ENCODE results near the gene ADH6.

The ADH6 gene

DNA sequence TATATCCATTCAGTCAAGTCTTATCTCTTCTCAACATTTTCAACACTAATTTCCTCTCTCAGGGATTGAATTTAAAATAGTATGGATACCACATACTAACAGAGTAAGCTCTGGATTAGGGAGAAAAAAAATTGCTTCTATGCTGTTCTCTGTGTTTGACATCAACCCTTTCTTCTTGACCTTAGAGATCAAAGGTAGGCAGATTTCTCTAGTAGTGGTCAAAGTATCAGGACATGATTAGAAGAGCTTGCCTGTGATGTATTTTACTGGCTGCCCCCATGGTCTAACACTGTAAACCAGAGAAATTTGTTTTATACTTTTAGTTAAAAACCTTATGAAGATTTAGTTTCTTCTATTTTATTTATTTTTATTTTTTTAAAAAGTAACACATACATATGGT is 8.3 kb downstream of the ADH6 start:
- Histone ChIP-seq H3K27me3 (no peaks in the 10 kb centered on the region), H3K9me3 (no peaks in the 10 kb centered on the region), H3K36me3 (no peaks in the 10 kb centered on the region), H3K27ac (peak overlapping the region; percentile 71 to 74), H3K4me3 (no peak overlapping the region), H3K4me1 (peaks cover 0 to 41% (median 3%) of the 10 kb centered on the region in 4 donors)
- no peak for DNase-seq
- TF ChIP-seq, protein P1, sequence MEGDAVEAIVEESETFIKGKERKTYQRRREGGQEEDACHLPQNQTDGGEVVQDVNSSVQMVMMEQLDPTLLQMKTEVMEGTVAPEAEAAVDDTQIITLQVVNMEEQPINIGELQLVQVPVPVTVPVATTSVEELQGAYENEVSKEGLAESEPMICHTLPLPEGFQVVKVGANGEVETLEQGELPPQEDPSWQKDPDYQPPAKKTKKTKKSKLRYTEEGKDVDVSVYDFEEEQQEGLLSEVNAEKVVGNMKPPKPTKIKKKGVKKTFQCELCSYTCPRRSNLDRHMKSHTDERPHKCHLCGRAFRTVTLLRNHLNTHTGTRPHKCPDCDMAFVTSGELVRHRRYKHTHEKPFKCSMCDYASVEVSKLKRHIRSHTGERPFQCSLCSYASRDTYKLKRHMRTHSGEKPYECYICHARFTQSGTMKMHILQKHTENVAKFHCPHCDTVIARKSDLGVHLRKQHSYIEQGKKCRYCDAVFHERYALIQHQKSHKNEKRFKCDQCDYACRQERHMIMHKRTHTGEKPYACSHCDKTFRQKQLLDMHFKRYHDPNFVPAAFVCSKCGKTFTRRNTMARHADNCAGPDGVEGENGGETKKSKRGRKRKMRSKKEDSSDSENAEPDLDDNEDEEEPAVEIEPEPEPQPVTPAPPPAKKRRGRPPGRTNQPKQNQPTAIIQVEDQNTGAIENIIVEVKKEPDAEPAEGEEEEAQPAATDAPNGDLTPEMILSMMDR (IDR thresholded peaks at IDR 0.05): no peak
- intact Hi-C loops (cut with DNase I; ENCODE audit: low total_unique reads): no loop called here

DNA sequence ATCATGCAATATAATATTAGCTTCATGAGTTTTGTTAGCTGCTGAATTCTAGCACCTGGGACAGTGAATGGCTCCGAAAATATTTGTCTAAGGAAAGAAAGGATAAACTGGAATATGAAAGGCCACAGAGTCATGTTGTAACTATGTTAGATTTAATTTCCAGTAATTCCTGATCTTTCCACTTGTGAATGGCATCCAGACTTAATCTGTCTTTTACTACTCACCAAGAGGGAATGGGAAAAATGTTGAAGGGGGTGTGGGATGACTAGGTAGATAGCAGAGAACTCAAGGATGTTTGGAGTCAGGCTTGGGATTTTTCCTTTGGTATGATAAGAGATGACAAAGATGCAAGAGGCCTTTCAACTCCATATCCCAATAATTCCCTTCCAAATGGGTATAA is 9.4 kb downstream of the ADH6 start:
- intact Hi-C loops (cut with DNase I; ENCODE audit: low total_unique reads): no loop called here
- Histone ChIP-seq H3K36me3 (no peaks in the 10 kb centered on the region), H3K4me1 (peaks cover 0 to 52% (median 9%) of the 10 kb centered on the region in 4 donors), H3K27me3 (no peaks in the 10 kb centered on the region), H3K27ac (peak overlapping the region; percentile 71 to 74), H3K9me3 (no peaks in the 10 kb centered on the region), H3K4me3 (no peak overlapping the region)
- no peak for DNase-seq
- TF ChIP-seq, protein P1 (IDR thresholded peaks at IDR 0.05): no peak

DNA sequence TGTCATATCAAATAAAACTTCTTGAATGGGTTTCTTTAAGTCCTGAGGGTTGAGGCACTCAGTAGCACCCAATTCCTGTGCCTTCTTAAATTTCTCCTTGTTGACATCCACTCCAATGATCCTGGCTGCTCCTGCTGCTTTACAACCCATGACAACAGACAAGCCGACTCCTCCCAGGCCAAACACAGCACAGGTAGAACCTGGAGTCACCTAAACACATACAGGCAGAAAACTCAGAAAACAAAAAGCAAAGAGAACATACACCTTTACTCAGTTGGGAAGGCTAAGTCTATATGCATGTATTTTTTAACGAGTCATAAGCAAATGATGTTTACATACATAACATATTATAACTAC is 10.3 kb downstream of the ADH6 start:
- TF ChIP-seq, protein P1 (IDR thresholded peaks at IDR 0.05): no peak
- H3K4me1 ChIP-seq: peaks cover 0 to 56% (median 11%) of the 10 kb centered on the region in 4 donors
- no peaks in the 10 kb centered on the region for H3K9me3 ChIP-seq
- no peaks in the 10 kb centered on the region for H3K36me3 ChIP-seq
- intact Hi-C loops (cut with DNase I; ENCODE audit: low total_unique reads): no loop called here
- H3K4me3 ChIP-seq: no peak overlapping the region
- peak overlapping the region; percentile 71 to 74 for H3K27ac ChIP-seq
- H3K27me3 ChIP-seq: no peaks in the 10 kb centered on the region
- DNase-seq: no peak

GRCh38 chr4:99207911-99208718 is 10.9 kb downstream of the ADH6 start:
- no peaks in the 10 kb centered on the region for H3K27me3 ChIP-seq
- peaks cover 0 to 62% (median 15%) of the 10 kb centered on the region in 4 donors for H3K4me1 ChIP-seq
- no peak for DNase-seq
- no peak overlapping the region for H3K4me3 ChIP-seq
- H3K36me3 ChIP-seq: no peaks in the 10 kb centered on the region
- H3K9me3 ChIP-seq: no peaks in the 10 kb centered on the region
- H3K27ac ChIP-seq: peak overlapping the region; percentile 71 to 74
- intact Hi-C loops (cut with DNase I; ENCODE audit: low total_unique reads): no loop called here
- TF ChIP-seq, protein P1 (IDR thresholded peaks at IDR 0.05): no peak

GRCh38 chr4:99207069-99207743 is 11.8 kb downstream of the ADH6 start:
- DNase-seq: no peak
- intact Hi-C loops (cut with DNase I; ENCODE audit: low total_unique reads): no loop called here
- H3K4me3 ChIP-seq: no peak overlapping the region
- peaks cover 0 to 71% (median 20%) of the 10 kb centered on the region in 4 donors for H3K4me1 ChIP-seq
- TF ChIP-seq, protein P1 (IDR thresholded peaks at IDR 0.05): no peak
- H3K9me3 ChIP-seq: no peaks in the 10 kb centered on the region
- H3K27ac ChIP-seq: peak overlapping the region; percentile 71 to 74
- H3K36me3 ChIP-seq: no peaks in the 10 kb centered on the region
- no peaks in the 10 kb centered on the region for H3K27me3 ChIP-seq

Data from tibial artery (tissue), 4 donors.